ENCODE data around the gene ALDH4A1. TPM values are rescaled to one million over a fixed set of nuclear protein-coding genes. Genes with fewer than 3 reads are reported as not detected.

The ALDH4A1 gene
- total RNA-seq, 4 donors from 2014 or later: 25.1 to 29.5 (median 27.2) TPM

- Histone ChIP-seq H3K27ac (replicated peaks in 1 of 4) (no peak overlapping the region), H3K9me3 (no peaks in the 10 kb centered on the region), H3K4me3 (no peak overlapping the region), H3K4me1 (peaks cover 34 to 84% (median 62%) of the 10 kb centered on the region in 4 donors), H3K27me3 (no peaks in the 10 kb centered on the region), H3K36me3 (no peaks in the 10 kb centered on the region)
- intact Hi-C loops (cut with DNase I): no loop called here
- 92% methylated on average over 4 of the region's 7 CpGs for WGBS
- TF ChIP-seq POLR2AphosphoS5 (IDR thresholded peaks at IDR 0.05) (no peak), CTCF (IDR thresholded peaks at IDR 0.05) (no peak), EP300 (IDR thresholded peaks at IDR 0.05) (no peak)
- no peak for DNase-seq (ENCODE audit: extremely low spot score)
Measured at GRCh38 chr1:18929686-18930085, 27.3 kb upstream of the ALDH4A1 start.

GRCh38 chr1:18928985-18929384, 26.6 kb upstream of the ALDH4A1 start:
- TF ChIP-seq POLR2A (IDR thresholded peaks at IDR 0.05; ENCODE audit: low read depth) (no peak), EP300 (IDR thresholded peaks at IDR 0.05) (no peak), CTCF (IDR thresholded peaks at IDR 0.05) (no peak), POLR2AphosphoS5 (IDR thresholded peaks at IDR 0.05) (no peak)
- 93% methylated on average over 5 of the region's 6 CpGs for WGBS
- no peak for DNase-seq (ENCODE audit: extremely low spot score)
- no peaks in the 10 kb centered on the region for H3K36me3 ChIP-seq
- peaks cover 41 to 89% (median 69%) of the 10 kb centered on the region in 4 donors for H3K4me1 ChIP-seq
- intact Hi-C loops (cut with DNase I): no loop called here
- no peaks in the 10 kb centered on the region for H3K27me3 ChIP-seq
- no peak overlapping the region for H3K4me3 ChIP-seq
- H3K9me3 ChIP-seq: no peaks in the 10 kb centered on the region
- H3K27ac ChIP-seq (replicated peaks in 1 of 4): no peak overlapping the region

GRCh38 chr1:18928406-18928805, 26.1 kb upstream of the ALDH4A1 start:
- H3K36me3 ChIP-seq: no peaks in the 10 kb centered on the region
- TF ChIP-seq POLR2A (IDR thresholded peaks at IDR 0.05; ENCODE audit: low read depth): no peak
- TF ChIP-seq EP300 (IDR thresholded peaks at IDR 0.05): no peak
- TF ChIP-seq CTCF (IDR thresholded peaks at IDR 0.05): no peak
- no peak for TF ChIP-seq POLR2AphosphoS5 (IDR thresholded peaks at IDR 0.05)
- no peaks in the 10 kb centered on the region for H3K27me3 ChIP-seq
- DNase-seq (ENCODE audit: extremely low spot score): no peak
- no peak overlapping the region for H3K4me3 ChIP-seq
- H3K9me3 ChIP-seq: no peaks in the 10 kb centered on the region
- H3K4me1 ChIP-seq: peaks cover 47 to 89% (median 74%) of the 10 kb centered on the region in 4 donors
- WGBS: 80% methylated on average over 3 of the region's 8 CpGs
- H3K27ac ChIP-seq (replicated peaks in 1 of 4): peak overlapping the region in 1 of 4 donors; percentile 34
- intact Hi-C loops (cut with DNase I): no loop called here

- H3K4me1 ChIP-seq: peaks cover 53 to 89% (median 74%) of the 10 kb centered on the region in 4 donors
- no peak overlapping the region for H3K4me3 ChIP-seq
Measured at GRCh38 chr1:18927654-18928272, 25.4 kb upstream of the ALDH4A1 start.

More at GRCh38 chr1:18927654-18928272, 25.4 kb upstream of the ALDH4A1 start:
- no peaks in the 10 kb centered on the region for H3K36me3 ChIP-seq
- intact Hi-C loops (cut with DNase I): no loop called here
- WGBS: 53% methylated on average over 10 of the region's 12 CpGs
- no peak for DNase-seq (ENCODE audit: extremely low spot score)
- H3K27ac ChIP-seq (replicated peaks in 1 of 4): peak overlapping the region in 3 of 4 donors; percentile 68 to 73 (median 70)
- no peaks in the 10 kb centered on the region for H3K27me3 ChIP-seq
- TF ChIP-seq CTCF (IDR thresholded peaks at IDR 0.05) (no peak), POLR2AphosphoS5 (IDR thresholded peaks at IDR 0.05) (no peak), EP300 (IDR thresholded peaks at IDR 0.05) (no peak), POLR2A (IDR thresholded peaks at IDR 0.05; ENCODE audit: low read depth) (no peak)
- no peaks in the 10 kb centered on the region for H3K9me3 ChIP-seq

All from esophagus muscularis mucosa (tissue), 4 donors.